Colonic mucosa (tissue), 4 donors: ENCODE results near the gene OSTN. TPM values are rescaled to one million over a fixed set of nuclear protein-coding genes. Genes with fewer than 3 reads are reported as not detected.

Experiments
- DNase-seq: peaks from one replicate; pipeline ENCODE4 v3.0.0-alpha.2; 2020
- H3K27ac ChIP-seq: fragments of 200-600 bp; one replicate; pipeline ENCODE4 v1.8.0; 2021
- H3K27me3 ChIP-seq: fragments of 200-600 bp; one replicate; pipeline ENCODE4 v1.8.0; 2021
- H3K36me3 ChIP-seq: fragments of 200-600 bp; one replicate; pipeline ENCODE4 v1.8.0; 2021
- H3K4me1 ChIP-seq: fragments of 200-600 bp; one replicate; pipeline ENCODE4 v1.8.0; 2021; ENCODE audit warnings: mild to moderate bottlenecking
- H3K4me3 ChIP-seq: fragments of 200-600 bp; one replicate; pipeline ENCODE4 v1.8.0; 2021
- H3K9ac ChIP-seq, 2 donors: one replicate each; pipeline ENCODE4 v1.7.0; 2013; ENCODE audit warnings: control low read depth in 2 of 2, low read depth in 2 of 2, low read length in 2 of 2
- H3K9me3 ChIP-seq: fragments of 200-600 bp; one replicate; pipeline ENCODE4 v1.8.0; 2021
- CTCF ChIP-seq: fragments of 200-600 bp; IDR thresholded peaks from one replicate; pipeline ENCODE4 v1.8.0; 2022; ENCODE audit warnings: antibody characterized with exemption, mild to moderate bottlenecking
- intact Hi-C: fragments of 100-400 bp; cut with DNase I; formaldehyde crosslinking; loops from one replicate; pipeline ENCODE4 v1.14.1; 2022
- total RNA-seq, 2 donors: library from RNA; stranded (reverse); fragmentation: NEBNext Ultra II Directional in 1 of 2; extraction: Animal tissue kit (Norgen Biotek cat#: 25700) in 1 of 2; gene quantifications; one replicate each; pipeline ENCODE4 v1.2.1, GENCODE V29; 2021
- donor health status: healthy.
- donor health status: DM: no; HTN: no; CAD: no.
- donor health status: DM: no; HTN: no; CAD: no.

OSTN gene
- total RNA-seq, 2 donors from 2014 or later, result not detected

DNA sequence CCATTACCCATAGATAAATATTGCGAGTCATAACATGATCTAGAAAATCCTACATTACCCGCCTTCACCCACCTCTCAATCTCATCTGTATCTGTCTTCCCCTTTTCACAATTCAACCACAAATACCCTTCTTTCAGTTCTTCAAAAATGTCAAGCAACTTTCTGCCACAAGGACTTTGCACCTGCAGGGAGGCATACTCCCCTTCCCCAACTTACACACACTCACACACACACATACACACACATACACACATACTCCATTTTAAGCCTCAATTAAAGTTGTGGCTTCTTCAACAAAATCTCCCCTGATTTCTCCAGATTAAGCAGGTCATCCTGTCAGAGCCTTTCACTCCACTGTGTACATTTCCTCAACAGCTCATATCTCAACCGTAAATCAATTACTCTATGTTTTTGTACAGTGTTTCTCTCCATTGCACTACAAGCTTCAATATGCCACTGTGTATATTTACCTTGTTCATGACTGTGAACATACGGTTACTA, 97.0 kb downstream of the OSTN start:
- H3K9ac ChIP-seq, result no peak overlapping the region
- H3K9me3 ChIP-seq, result no peaks in the 10 kb centered on the region
- H3K4me1 ChIP-seq, result no peaks in the 10 kb centered on the region
- H3K27ac ChIP-seq, result no peak overlapping the region
- H3K27me3 ChIP-seq, result no peaks in the 10 kb centered on the region
- no peaks in the 10 kb centered on the region for H3K36me3 ChIP-seq
- no peak overlapping the region for H3K4me3 ChIP-seq
- intact Hi-C loops, result no loop called here
- DNase-seq, result no peak
- no peak for TF ChIP-seq CTCF

GRCh38 chr3:191298846-191299245, 99.8 kb downstream of the OSTN start:
- Histone ChIP-seq H3K9ac (no peak overlapping the region), H3K36me3 (no peaks in the 10 kb centered on the region), H3K27me3 (no peaks in the 10 kb centered on the region), H3K9me3 (no peaks in the 10 kb centered on the region), H3K27ac (no peak overlapping the region), H3K4me3 (no peak overlapping the region), H3K4me1 (no peaks in the 10 kb centered on the region)
- no peak for TF ChIP-seq CTCF
- no peak for DNase-seq
- intact Hi-C loops, result no loop called here

DNA sequence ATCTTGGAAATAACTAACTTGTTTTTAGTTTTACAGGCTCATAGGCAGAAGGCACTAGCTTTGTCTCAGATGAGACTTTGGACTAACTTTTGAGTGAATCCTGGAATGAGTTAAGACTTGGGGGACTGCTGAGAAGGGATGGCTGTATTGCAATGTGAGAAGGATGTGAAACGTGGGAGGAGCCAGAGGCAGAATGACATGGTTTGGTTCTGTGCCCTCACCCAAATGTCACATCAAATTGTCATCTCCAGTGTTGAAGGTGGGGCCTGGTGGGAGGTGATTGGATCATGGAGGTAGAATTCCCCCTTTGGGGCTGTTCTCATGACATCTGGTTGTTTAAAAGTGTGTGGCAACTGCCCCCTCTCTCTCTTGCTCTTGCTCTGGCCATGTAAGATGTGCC, 101.4 kb downstream of the OSTN start:
- Histone ChIP-seq H3K9me3 (no peaks in the 10 kb centered on the region), H3K4me1 (no peaks in the 10 kb centered on the region), H3K9ac (no peak overlapping the region), H3K36me3 (no peaks in the 10 kb centered on the region), H3K27me3 (no peaks in the 10 kb centered on the region), H3K4me3 (no peak overlapping the region), H3K27ac (no peak overlapping the region)
- no peak for DNase-seq
- intact Hi-C loops, result no loop called here
- no peak for TF ChIP-seq CTCF

GRCh38 chr3:191301017-191301416, 102.0 kb downstream of the OSTN start:
- no peak for DNase-seq
- no peak overlapping the region for H3K27ac ChIP-seq
- H3K27me3 ChIP-seq, result no peaks in the 10 kb centered on the region
- intact Hi-C loops, result no loop called here
- H3K4me1 ChIP-seq, result no peaks in the 10 kb centered on the region
- H3K36me3 ChIP-seq, result no peaks in the 10 kb centered on the region
- no peak overlapping the region for H3K4me3 ChIP-seq
- H3K9me3 ChIP-seq, result no peaks in the 10 kb centered on the region
- H3K9ac ChIP-seq, result no peak overlapping the region
- TF ChIP-seq CTCF, result no peak

GRCh38 chr3:191301782-191302411, 102.9 kb downstream of the OSTN start:
- Histone ChIP-seq H3K9me3 (no peaks in the 10 kb centered on the region), H3K27me3 (no peaks in the 10 kb centered on the region), H3K4me1 (no peaks in the 10 kb centered on the region), H3K9ac (no peak overlapping the region), H3K27ac (no peak overlapping the region), H3K36me3 (no peaks in the 10 kb centered on the region), H3K4me3 (no peak overlapping the region)
- no peak for DNase-seq
- no peak for TF ChIP-seq CTCF
- intact Hi-C loops, result no loop called here
